Neural crest cell (in vitro differentiated cells): Measurements from ENCODE around the gene ZNF577. TPM values are rescaled to one million over a fixed set of nuclear protein-coding genes. Genes with fewer than 3 reads are reported as not detected.

Experiments used
- DNase-seq: peaks from one replicate; pipeline ENCODE4 v3.0.0; 2021; ENCODE audit warnings: low read depth, mixed read lengths, low spot score
- H3K27ac Mint-ChIP-seq: one replicate; pipeline ENCODE4 v1.8.0; 2021; ENCODE audit warnings: mild to moderate bottlenecking, mixed read lengths; ENCODE audit not compliant: unreplicated experiment
- H3K27me3 Mint-ChIP-seq: 2 replicates; pipeline ENCODE4 v1.8.0; 2021; ENCODE audit warnings: low read depth, mild to moderate bottlenecking, mixed read lengths
- H3K36me3 Mint-ChIP-seq: 2 replicates; pipeline ENCODE4 v1.8.0; 2021; ENCODE audit warnings: low read depth, mild to moderate bottlenecking, mixed read lengths
- H3K4me1 Mint-ChIP-seq: 2 replicates; pipeline ENCODE4 v1.8.0; 2021; ENCODE audit warnings: mixed read lengths
- H3K4me3 Mint-ChIP-seq: one replicate; pipeline ENCODE4 v1.8.0; 2021; ENCODE audit warnings: mild to moderate bottlenecking, mixed read lengths
- H3K9me3 Mint-ChIP-seq: 2 replicates; pipeline ENCODE4 v1.8.0; 2021; ENCODE audit warnings: mixed read lengths
- CTCF ChIP-seq: fragments of 200-600 bp; sonication (generic); conservative IDR thresholded peaks from 2 replicates; pipeline ENCODE4 v1.5.0; 2021; ENCODE audit warnings: antibody characterized with exemption, mild to moderate bottlenecking
- total RNA-seq: library from RNA; stranded (reverse); gene quantifications from 2 replicates; pipeline ENCODE4 v1.2.1, GENCODE V29; 2021

ZNF577 gene
- total RNA-seq, 1 donor from 2014 or later: 15.7 TPM

- peaks cover 86% of the 10 kb centered on the region for H3K36me3 Mint-ChIP-seq
- H3K27ac Mint-ChIP-seq: no peak overlapping the region
- peaks cover 36% of the 10 kb centered on the region for H3K9me3 Mint-ChIP-seq
- no peak for DNase-seq
- peaks cover 19% of the 10 kb centered on the region for H3K4me1 Mint-ChIP-seq
- no peak for TF ChIP-seq CTCF
- H3K27me3 Mint-ChIP-seq: peaks cover 3% of the 10 kb centered on the region
- H3K4me3 Mint-ChIP-seq: peak overlapping the region; percentile 20
Observed at GRCh38 chr19:51889934-51890333, 2.2 kb upstream of the ZNF577 start.

GRCh38 chr19:51884713-51885112, 3.0 kb downstream of the ZNF577 start:
- peaks cover 19% of the 10 kb centered on the region for H3K4me1 Mint-ChIP-seq
- peaks cover 77% of the 10 kb centered on the region for H3K36me3 Mint-ChIP-seq
- H3K4me3 Mint-ChIP-seq: peak overlapping the region; percentile 44
- H3K27me3 Mint-ChIP-seq: no peaks in the 10 kb centered on the region
- H3K27ac Mint-ChIP-seq: no peak overlapping the region
- TF ChIP-seq CTCF: no peak
- DNase-seq: no peak
- H3K9me3 Mint-ChIP-seq: peaks cover 21% of the 10 kb centered on the region

- H3K27ac Mint-ChIP-seq: no peak overlapping the region
- no peak for TF ChIP-seq CTCF
- no peak for DNase-seq
- H3K27me3 Mint-ChIP-seq: no peaks in the 10 kb centered on the region
- no peak overlapping the region for H3K4me3 Mint-ChIP-seq
- H3K9me3 Mint-ChIP-seq: peaks cover 25% of the 10 kb centered on the region
- H3K4me1 Mint-ChIP-seq: peaks cover 10% of the 10 kb centered on the region
- H3K36me3 Mint-ChIP-seq: peaks cover 72% of the 10 kb centered on the region
Observed at GRCh38 chr19:51882518-51882917, 5.2 kb downstream of the ZNF577 start.

- peaks cover 92% of the 10 kb centered on the region for H3K36me3 Mint-ChIP-seq
- H3K4me3 Mint-ChIP-seq: no peak overlapping the region
- H3K27ac Mint-ChIP-seq: no peak overlapping the region
- TF ChIP-seq CTCF: no peak
- no peaks in the 10 kb centered on the region for H3K27me3 Mint-ChIP-seq
- peaks cover 54% of the 10 kb centered on the region for H3K9me3 Mint-ChIP-seq
- DNase-seq: no peak
- H3K4me1 Mint-ChIP-seq: no peaks in the 10 kb centered on the region
Observed at GRCh38 chr19:51873097-51873496, 14.7 kb downstream of the ZNF577 start.

GRCh38 chr19:51861870-51862622, 25.7 kb downstream of the ZNF577 start:
- no peak for TF ChIP-seq CTCF
- Mint-ChIP-seq H3K9me3 (peaks cover 20% of the 10 kb centered on the region), H3K27me3 (no peaks in the 10 kb centered on the region), H3K27ac (no peak overlapping the region), H3K4me1 (no peaks in the 10 kb centered on the region), H3K4me3 (no peak overlapping the region), H3K36me3 (peaks cover 60% of the 10 kb centered on the region)
- no peak for DNase-seq
